ENCODE data around the gene GPR52.

GPR52 gene

DNA sequence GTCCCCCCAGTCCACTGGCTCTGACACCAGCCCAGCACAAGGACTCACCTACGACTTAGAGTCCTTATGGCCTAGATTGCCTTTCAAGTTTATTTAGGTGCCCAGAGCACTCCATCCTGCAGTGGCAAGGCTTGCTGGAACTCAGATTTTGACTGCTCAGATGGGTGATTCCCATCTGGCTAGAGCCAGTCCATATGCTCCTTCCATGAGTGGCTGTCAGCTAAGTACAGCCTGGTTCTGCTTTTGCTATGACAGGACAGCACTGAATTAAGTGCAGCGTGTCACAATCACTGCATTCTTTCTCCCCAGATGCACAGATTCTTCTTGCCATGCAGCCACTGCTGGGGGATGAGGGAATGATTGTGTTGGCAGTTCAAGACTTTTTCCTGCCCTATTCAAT, 43.8 kb downstream of the GPR52 start:
- Histone ChIP-seq H3K4me3 (no peak overlapping the region), H3K9me3 (no peaks in the 10 kb centered on the region), H3K27ac (no peak overlapping the region), H3K27me3 (no peaks in the 10 kb centered on the region), H3K4me1 (no peaks in the 10 kb centered on the region), H3K36me3 (no peaks in the 10 kb centered on the region)
- DNase-seq: no peak
- TF ChIP-seq, protein P1, sequence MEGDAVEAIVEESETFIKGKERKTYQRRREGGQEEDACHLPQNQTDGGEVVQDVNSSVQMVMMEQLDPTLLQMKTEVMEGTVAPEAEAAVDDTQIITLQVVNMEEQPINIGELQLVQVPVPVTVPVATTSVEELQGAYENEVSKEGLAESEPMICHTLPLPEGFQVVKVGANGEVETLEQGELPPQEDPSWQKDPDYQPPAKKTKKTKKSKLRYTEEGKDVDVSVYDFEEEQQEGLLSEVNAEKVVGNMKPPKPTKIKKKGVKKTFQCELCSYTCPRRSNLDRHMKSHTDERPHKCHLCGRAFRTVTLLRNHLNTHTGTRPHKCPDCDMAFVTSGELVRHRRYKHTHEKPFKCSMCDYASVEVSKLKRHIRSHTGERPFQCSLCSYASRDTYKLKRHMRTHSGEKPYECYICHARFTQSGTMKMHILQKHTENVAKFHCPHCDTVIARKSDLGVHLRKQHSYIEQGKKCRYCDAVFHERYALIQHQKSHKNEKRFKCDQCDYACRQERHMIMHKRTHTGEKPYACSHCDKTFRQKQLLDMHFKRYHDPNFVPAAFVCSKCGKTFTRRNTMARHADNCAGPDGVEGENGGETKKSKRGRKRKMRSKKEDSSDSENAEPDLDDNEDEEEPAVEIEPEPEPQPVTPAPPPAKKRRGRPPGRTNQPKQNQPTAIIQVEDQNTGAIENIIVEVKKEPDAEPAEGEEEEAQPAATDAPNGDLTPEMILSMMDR (IDR thresholded peaks at IDR 0.05): no peak
- intact Hi-C loops (cut with DNase I; ENCODE audit: low total_unique reads): no loop called here

DNA sequence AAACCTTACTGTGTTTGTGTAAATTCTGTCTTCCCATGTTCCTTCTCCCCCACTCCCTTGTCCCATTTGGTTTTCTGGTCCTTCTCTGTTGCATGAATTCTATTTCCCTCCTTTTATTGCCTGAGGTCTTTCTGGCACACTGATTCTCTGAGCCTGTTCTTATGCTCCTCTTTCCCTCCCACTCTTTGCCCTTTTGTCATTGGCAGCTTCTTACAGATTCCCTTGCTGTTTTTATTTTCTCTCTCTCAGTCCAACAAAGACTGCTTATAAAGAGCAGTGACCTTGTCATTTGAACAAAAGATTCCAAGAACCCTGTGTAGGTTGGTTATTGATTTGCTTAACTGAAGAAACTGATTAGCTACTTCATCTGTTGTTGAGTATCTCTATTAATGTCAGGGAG, 49.7 kb downstream of the GPR52 start:
- H3K4me3 ChIP-seq: no peak overlapping the region
- intact Hi-C loops (cut with DNase I; ENCODE audit: low total_unique reads): no loop called here
- no peaks in the 10 kb centered on the region for H3K9me3 ChIP-seq
- H3K27ac ChIP-seq: no peak overlapping the region
- H3K4me1 ChIP-seq: no peaks in the 10 kb centered on the region
- no peaks in the 10 kb centered on the region for H3K36me3 ChIP-seq
- TF ChIP-seq, protein P1 (IDR thresholded peaks at IDR 0.05): no peak
- DNase-seq: no peak
- no peaks in the 10 kb centered on the region for H3K27me3 ChIP-seq

Data from tibial artery (tissue), 4 donors.